Large intestine (tissue), 3 donors: Measurements from ENCODE around the gene PIH1D1. TPM values are rescaled to one million over a fixed set of nuclear protein-coding genes. Genes with fewer than 3 reads are reported as not detected.

Experiments used
- DNase-seq, 2 donors: peaks; one replicate each; pipeline versions ENCODE4 v3.0.0 to v3.0.0-alpha.2; 2013
- H3K27ac ChIP-seq: one replicate; pipeline ENCODE4 v1.5.1; 2013; ENCODE audit warnings: low read length
- H3K27me3 ChIP-seq: 2 replicates; pipeline ENCODE4 v1.6.1; 2013; ENCODE audit warnings: low read length; ENCODE audit not compliant: control insufficient read depth, insufficient read depth
- H3K36me3 ChIP-seq: 2 replicates; pipeline ENCODE4 v1.6.1; 2013; ENCODE audit warnings: low read length; ENCODE audit not compliant: control insufficient read depth, insufficient read depth
- H3K4me1 ChIP-seq: one replicate; pipeline ENCODE4 v1.6.1; 2013; ENCODE audit warnings: low read length; ENCODE audit not compliant: control insufficient read depth, insufficient read depth
- H3K4me3 ChIP-seq: one replicate; pipeline ENCODE4 v1.5.1; 2013; ENCODE audit warnings: low read length
- H3K9me3 ChIP-seq: one replicate; pipeline ENCODE4 v1.6.1; 2013; ENCODE audit warnings: mild to moderate bottlenecking, low read depth, low read length, moderate library complexity; ENCODE audit not compliant: control insufficient read depth
- WGBS: methylation state at CpG from one replicate; pipeline ENCODE4 v1.1.5; 2013; ENCODE audit warnings: low lambda C conversion rate; ENCODE audit not compliant: insufficient coverage; 5-methylcytosine and 5-hydroxymethylcytosine counted together
- polyA plus RNA-seq: library from polyadenylated mRNA; unstranded; fragments of 120-200 nt; gene quantifications from one replicate; pipeline ENCODE4 v1.2.1, GENCODE V29; 2013

Gene PIH1D1
- polyA plus RNA-seq, 1 donor, result 80.8 TPM

- Histone ChIP-seq H3K36me3 (peaks cover 15% of the 10 kb centered on the region), H3K27me3 (peaks cover 40% of the 10 kb centered on the region), H3K27ac (peak overlapping the region; percentile 58), H3K9me3 (no peaks in the 10 kb centered on the region), H3K4me3 (peak overlapping the region; percentile 65), H3K4me1 (peaks cover 2% of the 10 kb centered on the region)
- WGBS, result 0% methylated on average over 5 of the region's 47 CpGs
- DNase-seq, result peak; percentile 94 to 97
Measured at GRCh38 chr19:49443366-49444099, 8.1 kb downstream of the PIH1D1 start.

DNA sequence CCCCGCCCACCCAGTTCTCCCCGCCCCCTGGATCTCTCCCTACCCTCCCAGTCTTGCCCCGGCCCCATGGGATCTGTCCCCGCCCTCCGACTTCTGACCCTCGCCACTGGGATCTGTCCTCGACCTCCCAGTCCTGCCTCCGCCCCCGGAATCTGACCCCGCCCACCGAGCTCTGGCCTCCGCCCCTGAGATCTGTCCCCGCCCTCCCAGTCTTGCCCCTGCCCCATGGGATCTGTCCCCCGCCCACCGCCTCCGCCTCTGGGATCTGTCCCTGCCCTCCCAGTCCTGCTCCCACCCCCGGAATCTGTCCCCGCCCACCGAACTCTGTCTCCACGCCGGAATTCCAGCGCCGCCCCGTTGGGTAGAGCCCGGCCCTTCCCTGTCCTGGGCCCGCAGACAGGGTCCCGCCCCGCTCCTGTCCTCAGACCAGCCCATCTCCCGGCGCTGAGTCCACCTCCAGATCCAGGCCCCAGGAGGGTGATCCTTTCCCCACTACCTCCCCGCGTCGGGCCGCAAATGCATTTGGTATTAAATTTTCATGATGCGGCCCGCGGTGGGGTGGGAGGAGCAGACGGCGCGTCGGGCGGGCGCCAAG, 8.7 kb downstream of the PIH1D1 start:
- Histone ChIP-seq H3K27ac (peak overlapping the region; percentile 58), H3K4me3 (peak overlapping the region; percentile 65), H3K4me1 (peaks cover 2% of the 10 kb centered on the region), H3K9me3 (no peaks in the 10 kb centered on the region), H3K36me3 (peaks cover 10% of the 10 kb centered on the region), H3K27me3 (peaks cover 47% of the 10 kb centered on the region)
- no CpG with 5 or more reads among the region's 43 CpGs for WGBS
- DNase-seq, result peak; percentile 89 to 90

DNA sequence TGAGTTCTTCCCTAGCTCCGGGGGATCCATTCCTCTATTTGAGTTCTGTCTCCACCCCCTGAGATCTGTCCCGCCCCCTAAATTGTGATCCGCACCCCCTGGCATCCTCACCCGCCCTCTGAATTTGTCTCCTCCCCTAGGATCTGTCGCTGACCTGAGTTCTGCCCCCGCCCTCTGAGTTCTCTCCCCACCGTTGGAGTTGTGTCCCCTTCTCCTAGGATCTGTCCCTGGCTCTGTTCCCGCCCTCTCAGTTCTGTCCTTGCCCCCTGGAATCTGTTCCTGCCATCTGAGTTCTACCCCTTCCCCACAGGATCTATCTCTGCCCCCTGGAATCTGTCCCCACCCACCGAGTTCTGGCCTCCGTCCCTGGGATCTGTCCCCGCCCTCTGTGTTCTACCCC, 9.3 kb downstream of the PIH1D1 start:
- no peak overlapping the region for H3K4me3 ChIP-seq

GRCh38 chr19:49441960-49442350, 9.7 kb downstream of the PIH1D1 start:
- WGBS, result 34% methylated on average over 7 of the region's 14 CpGs
- H3K9me3 ChIP-seq, result no peaks in the 10 kb centered on the region
- no peak overlapping the region for H3K4me3 ChIP-seq
- peaks cover 2% of the 10 kb centered on the region for H3K4me1 ChIP-seq
- no peak for DNase-seq
- H3K36me3 ChIP-seq, result peaks cover 6% of the 10 kb centered on the region
- no peak overlapping the region for H3K27ac ChIP-seq
- peaks cover 56% of the 10 kb centered on the region for H3K27me3 ChIP-seq

More for the DNA sequence above, 9.3 kb downstream of the PIH1D1 start:
- Histone ChIP-seq H3K4me1 (peaks cover 2% of the 10 kb centered on the region), H3K27me3 (peaks cover 52% of the 10 kb centered on the region), H3K27ac (no peak overlapping the region), H3K36me3 (peaks cover 9% of the 10 kb centered on the region), H3K9me3 (no peaks in the 10 kb centered on the region)
- WGBS, result 8% methylated on average over 2 of the region's 11 CpGs
- no peak for DNase-seq

GRCh38 chr19:49441210-49441959, 10.2 kb downstream of the PIH1D1 start, which contains the start of gene SLC17A7:
TSS of gene SLC17A7 (minus strand) at chr19:49441527. CDS start at chr19:49441379, 148 bp downstream.
- DNase-seq, result no peak
- Histone ChIP-seq H3K4me3 (no peak within 1 kb of the TSS), H3K27me3 (peaks cover 62% of the 10 kb centered on the region), H3K36me3 (peaks cover 1% of the 10 kb centered on the region), H3K9me3 (no peaks in the 10 kb centered on the region), H3K4me1 (peaks cover 2% of the 10 kb centered on the region), H3K27ac (no peak within 1 kb of the TSS)
- WGBS, result 25% methylated on average over 4 of the region's 56 CpGs

GRCh38 chr19:49440439-49441209, 11.0 kb downstream of the PIH1D1 start:
- Histone ChIP-seq H3K27me3 (peaks cover 69% of the 10 kb centered on the region), H3K4me3 (no peak overlapping the region)
- no peak for DNase-seq

GRCh38 chr19:49439836-49440235, 11.8 kb downstream of the PIH1D1 start:
- Histone ChIP-seq H3K4me1 (peaks cover 2% of the 10 kb centered on the region), H3K27me3 (peaks cover 77% of the 10 kb centered on the region), H3K9me3 (no peaks in the 10 kb centered on the region), H3K36me3 (no peaks in the 10 kb centered on the region), H3K27ac (no peak overlapping the region), H3K4me3 (no peak overlapping the region)
- no peak for DNase-seq
- no CpG with 5 or more reads among the region's 6 CpGs for WGBS

More at GRCh38 chr19:49440439-49441209, 11.0 kb downstream of the PIH1D1 start:
- no peaks in the 10 kb centered on the region for H3K36me3 ChIP-seq
- 23% methylated on average over 4 of the region's 19 CpGs for WGBS
- peaks cover 2% of the 10 kb centered on the region for H3K4me1 ChIP-seq
- H3K27ac ChIP-seq, result no peak overlapping the region
- H3K9me3 ChIP-seq, result no peaks in the 10 kb centered on the region

GRCh38 chr19:49438261-49438660, 13.4 kb downstream of the PIH1D1 start:
- Histone ChIP-seq H3K4me1 (peaks cover 2% of the 10 kb centered on the region), H3K27me3 (peaks cover 93% of the 10 kb centered on the region), H3K27ac (no peak overlapping the region), H3K9me3 (peaks cover 2% of the 10 kb centered on the region), H3K4me3 (no peak overlapping the region), H3K36me3 (no peaks in the 10 kb centered on the region)
- 0% methylated on average over 1 of the region's 6 CpGs for whole genome bisulfite sequencing
- no peak for DNase-seq

GRCh38 chr19:49437231-49437630, 14.4 kb downstream of the PIH1D1 start:
- H3K4me1 ChIP-seq, result no peaks in the 10 kb centered on the region
- no peak for DNase-seq
- no peak overlapping the region for H3K4me3 ChIP-seq
- no peak overlapping the region for H3K27ac ChIP-seq
- no CpG with 5 or more reads among the region's 8 CpGs for WGBS
- peaks cover 98% of the 10 kb centered on the region for H3K27me3 ChIP-seq
- H3K36me3 ChIP-seq, result no peaks in the 10 kb centered on the region
- peaks cover 9% of the 10 kb centered on the region for H3K9me3 ChIP-seq
